HG03066 (cell line): ENCODE measurements around the gene ATP6V0E2.
"Not testable (repeated sequence)": the region's sequence is repeated elsewhere in the genome, so short reads cannot be mapped to it uniquely, and the experiment has no call there.

Experiments used
- ATAC-seq: cut with Tn5 transposase; IDR thresholded peaks from one replicate; pipeline ENCODE4 v1.9.1; 2021; ENCODE audit warnings: low read depth; ENCODE audit not compliant: unreplicated experiment

Gene ATP6V0E2

DNA sequence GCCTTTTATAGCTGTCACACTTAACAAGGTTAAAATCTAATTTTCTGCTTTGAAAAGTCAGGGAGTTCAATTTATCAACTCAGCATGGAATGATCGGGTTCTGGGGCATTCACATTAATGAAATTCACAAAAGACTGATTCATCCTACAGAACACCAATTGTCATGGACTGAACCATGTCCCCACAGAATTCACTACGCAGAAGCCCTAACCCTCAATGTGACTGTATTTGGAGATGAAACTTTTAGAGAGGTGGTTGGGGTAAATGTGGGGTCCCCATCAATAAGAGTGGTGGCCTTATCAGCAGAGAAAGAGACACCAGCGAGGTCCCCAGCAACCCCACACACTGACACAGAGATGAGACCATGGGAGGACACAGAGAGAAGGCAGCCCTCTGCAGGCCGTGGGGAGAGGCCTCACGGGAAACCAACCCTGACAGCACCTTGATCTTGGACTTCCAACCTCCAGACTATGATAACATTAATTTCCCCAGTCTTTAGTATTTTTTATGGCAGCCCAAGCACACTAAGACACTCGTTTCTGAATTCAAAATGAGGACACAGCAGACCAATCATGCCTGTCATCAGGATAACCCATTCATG is 34.1 kb downstream of the ATP6V0E2 start:
- ATAC-seq = not testable (repeated sequence)

DNA sequence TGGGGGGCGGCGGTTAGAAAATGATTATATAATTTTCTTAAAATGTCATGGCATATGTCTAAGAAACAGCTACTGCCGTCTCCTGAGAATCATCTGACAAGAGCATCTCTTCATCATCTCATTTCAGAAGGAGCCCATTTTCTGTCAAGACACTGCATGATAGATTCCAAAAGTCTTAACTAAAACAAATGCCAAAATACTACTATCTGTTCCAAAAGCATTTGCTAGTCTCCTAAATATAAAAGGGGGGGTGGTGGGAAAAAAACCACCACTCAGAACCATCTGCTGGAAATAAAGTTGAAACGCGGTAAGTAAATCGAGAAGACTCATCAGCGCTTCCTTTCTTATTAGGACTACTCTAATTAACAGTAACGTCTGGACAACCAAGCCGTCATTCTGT is 36.5 kb downstream of the ATP6V0E2 start:
- not testable (repeated sequence) for ATAC-seq

DNA sequence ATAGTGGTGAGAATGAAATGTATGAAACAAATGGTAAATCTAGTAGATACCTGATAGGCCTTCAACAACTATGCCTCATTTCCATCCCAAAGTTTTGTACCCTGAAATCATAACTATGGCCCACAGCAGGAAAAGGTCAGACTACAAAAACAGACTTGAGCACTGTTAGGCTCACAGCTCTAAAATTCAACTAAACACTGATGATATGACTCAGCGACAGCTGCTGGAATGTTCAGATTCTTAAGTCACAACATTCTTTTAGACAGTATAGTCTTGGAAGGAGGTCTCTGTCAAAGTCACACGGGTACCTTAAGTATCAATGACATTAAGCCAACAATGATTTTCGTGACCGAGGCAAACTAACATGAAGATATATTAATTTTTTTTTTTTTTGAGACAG is 38.4 kb downstream of the ATP6V0E2 start:
- not testable (repeated sequence) for ATAC-seq

DNA sequence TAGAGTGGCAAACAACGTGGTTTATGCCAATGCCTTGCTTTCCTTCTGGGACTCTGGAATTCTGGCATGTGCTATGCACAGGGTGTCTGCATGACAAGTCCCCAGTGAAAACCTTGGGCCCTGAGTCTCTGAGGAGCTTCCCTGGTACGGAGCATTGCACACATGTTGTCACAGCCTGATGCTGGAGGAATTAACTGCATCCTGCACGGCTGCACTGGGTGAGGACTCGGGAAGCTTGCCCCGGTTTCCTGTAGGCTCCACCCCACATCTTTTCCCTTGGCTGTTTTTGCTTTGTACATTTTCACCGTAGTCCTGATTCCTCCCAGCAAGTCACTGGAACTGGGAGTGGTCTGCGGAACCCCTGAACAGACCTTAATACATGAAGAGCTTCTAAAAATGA is 52.6 kb downstream of the ATP6V0E2 start:
- not testable (repeated sequence) for ATAC-seq
